Stimulated activated CD8-positive, alpha-beta memory T cell treated with anti-CD3 and anti-CD28 coated beads, Interleukin-7, amount 100 ng/mL, for 1 hour (primary cell): ENCODE results near the gene B4GALNT2.

Source experiments
- DNase-seq, 2 donors: peaks; one replicate each; pipeline ENCODE4 v3.0.0-alpha.2; 2020; ENCODE audit warnings: low read depth in 2 of 2

Gene B4GALNT2

GRCh38 chr17:49210158-49211029 lies 77.8 kb downstream of the B4GALNT2 start, which contains the start of the genes ABI3 and GNGT2:
ABI3 (plus strand) TSS chr17:49210707; CDS start chr17:49210725, 18 bp downstream.
GNGT2 (minus strand) TSS chr17:49210574; CDS start chr17:49207422, 3,152 bp downstream.
- DNase-seq, result no peak

- DNase-seq, result no peak
Measured at GRCh38 chr17:49213399-49213798, 80.8 kb downstream of the B4GALNT2 start.

- DNase-seq, result no peak
Measured at GRCh38 chr17:49213847-49214246, 81.3 kb downstream of the B4GALNT2 start.

- no peak for DNase-seq
Measured at GRCh38 chr17:49214676-49215360, 82.2 kb downstream of the B4GALNT2 start.

- DNase-seq, result no peak
Measured at GRCh38 chr17:49216482-49216881, 83.9 kb downstream of the B4GALNT2 start.

- DNase-seq, result no peak
Measured at GRCh38 chr17:49216953-49217650, 84.5 kb downstream of the B4GALNT2 start.

- DNase-seq, result no peak
Measured at GRCh38 chr17:49217651-49218413, 85.3 kb downstream of the B4GALNT2 start.

- no peak for DNase-seq
Measured at GRCh38 chr17:49218941-49219913, 86.7 kb downstream of the B4GALNT2 start.

GRCh38 chr17:49219987-49220386 lies 87.4 kb downstream of the B4GALNT2 start:
- no peak for DNase-seq

- DNase-seq, result no peak
Measured at GRCh38 chr17:49223168-49223516, 90.6 kb downstream of the B4GALNT2 start.

GRCh38 chr17:49223517-49224197 lies 91.1 kb downstream of the B4GALNT2 start:
- no peak for DNase-seq

- no peak for DNase-seq
Measured at GRCh38 chr17:49224198-49224996, 91.8 kb downstream of the B4GALNT2 start.

- DNase-seq, result no peak
Measured at GRCh38 chr17:49224997-49225337, 92.4 kb downstream of the B4GALNT2 start.

GRCh38 chr17:49225554-49226236 lies 93.1 kb downstream of the B4GALNT2 start:
- no peak for DNase-seq
